Caco-2 (cell line): ENCODE data around the gene FN3KRP. TPM values are rescaled to one million over a fixed set of nuclear protein-coding genes. Genes with fewer than 3 reads are reported as not detected.

ENCODE experiments used
- BruUV-seq: library from RNA; stranded (reverse); fragments of 400-500 nt; replicated peaks from 2 replicates; lab custom pipeline; 2021; lab: Mats Ljungman, UMichigan
- CTCF ChIA-PET: fragments of 300-600 bp; sonication (Branson Sonifier 250); formaldehyde crosslinking; loops from one replicate; lab custom pipeline; 2022; ENCODE audit warnings: antibody characterized with exemption; lab: Charles Lee
- POLR2A ChIA-PET: fragments of 300-600 bp; sonication (Branson Sonifier 250); formaldehyde crosslinking; loops from one replicate; lab custom pipeline; 2022; ENCODE audit warnings: antibody characterized with exemption; lab: Charles Lee
- DNase-seq, 2 experiments: peaks; one replicate each; pipeline versions ENCODE4 v3.0.0 to v3.0.0-alpha.2; 2020 to 2022
- H3K27me3 ChIP-seq: replicated peaks from 2 replicates; pipeline ENCODE4 v1.6.0; 2011; ENCODE audit warnings: low read length; ENCODE audit not compliant: control insufficient read depth, insufficient read depth
- H3K36me3 ChIP-seq: 2 replicates; pipeline ENCODE4 v1.5.1; 2011; ENCODE audit warnings: low read length; ENCODE audit not compliant: control insufficient read depth, insufficient read depth
- H3K4me1 ChIP-seq: fragments of 250-450 bp; sonication (Bioruptor Pico); 2 replicates; pipeline ENCODE4 v1.5.1; 2020; ENCODE audit warnings: mild to moderate bottlenecking
- H3K4me3 ChIP-seq: 2 replicates; pipeline ENCODE4 v1.5.1; 2011; ENCODE audit warnings: low read depth, mild to moderate bottlenecking, control low read depth, low read length
- H3K9me3 ChIP-seq: fragments of 250-450 bp; sonication (Bioruptor Pico); 2 replicates; pipeline ENCODE4 v1.5.1; 2020; ENCODE audit warnings: mild to moderate bottlenecking, moderate library complexity
- H3K27ac Mint-ChIP-seq: one replicate; pipeline ENCODE4 v1.8.0; 2022; ENCODE audit warnings: mixed read lengths; ENCODE audit not compliant: unreplicated experiment
- H3K27me3 Mint-ChIP-seq: one replicate; pipeline ENCODE4 v1.8.0; 2022; ENCODE audit warnings: mixed read lengths; ENCODE audit not compliant: insufficient read depth, unreplicated experiment
- H3K36me3 Mint-ChIP-seq: one replicate; pipeline ENCODE4 v1.8.0; 2022; ENCODE audit warnings: mild to moderate bottlenecking, mixed read lengths; ENCODE audit not compliant: insufficient read depth, unreplicated experiment
- H3K4me1 Mint-ChIP-seq: one replicate; pipeline ENCODE4 v1.8.0; 2022; ENCODE audit warnings: low read depth, mixed read lengths; ENCODE audit not compliant: unreplicated experiment
- H3K4me3 Mint-ChIP-seq: one replicate; pipeline ENCODE4 v1.8.0; 2022; ENCODE audit warnings: mild to moderate bottlenecking, moderate library complexity, mixed read lengths; ENCODE audit not compliant: unreplicated experiment
- H3K9me3 Mint-ChIP-seq: one replicate; pipeline ENCODE4 v1.8.0; 2022; ENCODE audit warnings: mixed read lengths; ENCODE audit not compliant: unreplicated experiment
- intact Hi-C: fragments of 100-400 bp; cut with micrococcal nuclease; formaldehyde crosslinking; loops from one replicate; pipeline ENCODE4 v1.10.0; 2022; ENCODE audit not compliant: unreplicated experiment
- total RNA-seq: library from RNA; stranded (reverse); gene quantifications from 2 replicates; pipeline ENCODE4 v1.2.3, GENCODE V29; 2022
- TF ChIP-seq, protein P1 (sequence below), 2 experiments: fragments of 200-600 bp in 1 of 2; IDR thresholded peaks; 1 replicate in 1 of 2; 2 replicates in 1 of 2; pipeline versions ENCODE4 v1.5.1 to v1.8.0; 2011 to 2022; ENCODE audit warnings: antibody characterized with exemption in 1 of 2, control low read depth in 1 of 2, inconsistent platforms in 1 of 2, low read depth in 1 of 2, low read length in 1 of 2, mild to moderate bottlenecking in 1 of 2, moderate library complexity in 1 of 2; ENCODE audit not compliant: insufficient read depth in 1 of 2, severe bottlenecking in 1 of 2, unreplicated experiment in 1 of 2

Gene FN3KRP
- total RNA-seq, 1 experiment from 2014 or later: 53.6 TPM

DNA sequence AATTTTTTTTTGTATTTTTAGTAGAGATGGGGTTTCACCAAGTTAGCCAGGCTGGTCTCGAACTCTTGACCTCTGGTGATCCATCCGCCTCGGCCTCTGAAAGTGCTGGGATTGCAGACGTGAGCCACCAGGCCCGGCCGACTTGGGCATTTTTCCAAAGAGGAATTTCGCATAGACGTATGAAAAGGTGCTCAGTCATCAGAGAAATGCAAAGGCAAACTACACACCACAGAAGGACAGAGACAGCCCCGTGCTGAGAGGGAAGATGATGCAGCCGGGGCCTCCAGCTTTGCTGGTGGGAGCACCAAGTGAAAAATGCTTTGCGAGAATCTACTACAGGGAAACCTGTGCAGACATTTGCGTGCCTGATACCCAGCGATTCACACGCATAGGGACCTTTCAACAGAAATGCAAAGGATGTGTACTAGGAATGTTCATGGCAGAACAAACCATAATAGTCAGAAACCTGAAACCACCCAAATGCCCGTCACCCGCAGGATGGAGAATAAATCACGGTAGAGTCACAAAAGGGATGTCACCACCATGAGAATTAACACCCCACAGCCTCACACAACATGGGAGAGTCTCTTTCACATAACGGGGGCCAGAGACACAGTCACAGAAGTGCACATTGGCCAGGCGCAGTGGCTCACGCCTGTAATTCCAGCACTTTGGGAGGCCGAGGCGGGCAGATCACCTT, 23.2 kb upstream of the FN3KRP start:
- DNase-seq: no peak
- Mint-ChIP-seq H3K9me3 (peaks cover 12% of the 10 kb centered on the region), H3K27me3 (no peaks in the 10 kb centered on the region), H3K27ac (no peak overlapping the region), H3K4me1 (no peaks in the 10 kb centered on the region), H3K4me3 (no peak overlapping the region), H3K36me3 (no peaks in the 10 kb centered on the region)
- TF ChIP-seq, protein P1, sequence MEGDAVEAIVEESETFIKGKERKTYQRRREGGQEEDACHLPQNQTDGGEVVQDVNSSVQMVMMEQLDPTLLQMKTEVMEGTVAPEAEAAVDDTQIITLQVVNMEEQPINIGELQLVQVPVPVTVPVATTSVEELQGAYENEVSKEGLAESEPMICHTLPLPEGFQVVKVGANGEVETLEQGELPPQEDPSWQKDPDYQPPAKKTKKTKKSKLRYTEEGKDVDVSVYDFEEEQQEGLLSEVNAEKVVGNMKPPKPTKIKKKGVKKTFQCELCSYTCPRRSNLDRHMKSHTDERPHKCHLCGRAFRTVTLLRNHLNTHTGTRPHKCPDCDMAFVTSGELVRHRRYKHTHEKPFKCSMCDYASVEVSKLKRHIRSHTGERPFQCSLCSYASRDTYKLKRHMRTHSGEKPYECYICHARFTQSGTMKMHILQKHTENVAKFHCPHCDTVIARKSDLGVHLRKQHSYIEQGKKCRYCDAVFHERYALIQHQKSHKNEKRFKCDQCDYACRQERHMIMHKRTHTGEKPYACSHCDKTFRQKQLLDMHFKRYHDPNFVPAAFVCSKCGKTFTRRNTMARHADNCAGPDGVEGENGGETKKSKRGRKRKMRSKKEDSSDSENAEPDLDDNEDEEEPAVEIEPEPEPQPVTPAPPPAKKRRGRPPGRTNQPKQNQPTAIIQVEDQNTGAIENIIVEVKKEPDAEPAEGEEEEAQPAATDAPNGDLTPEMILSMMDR (IDR thresholded peaks at IDR 0.05; ENCODE audit: insufficient read depth in 1 of 2, low read depth in 1 of 2, low read length in 1 of 2, severe bottlenecking in 1 of 2, unreplicated experiment in 1 of 2): no peak
- H3K36me3 ChIP-seq: no peaks in the 10 kb centered on the region
- intact Hi-C loops: no loop called here
- H3K4me3 ChIP-seq: no peak overlapping the region
- ChIA-PET CTCF (no interaction called here), POLR2A (no interaction called here)
- peaks cover 4% of the 10 kb centered on the region; the same call in 1 of the 2 replicates for H3K4me1 ChIP-seq
- peaks cover 8% of the 10 kb centered on the region for H3K9me3 ChIP-seq
- no peaks in the 10 kb centered on the region for H3K27me3 ChIP-seq
- BruUV-seq: no TSS peak

DNA sequence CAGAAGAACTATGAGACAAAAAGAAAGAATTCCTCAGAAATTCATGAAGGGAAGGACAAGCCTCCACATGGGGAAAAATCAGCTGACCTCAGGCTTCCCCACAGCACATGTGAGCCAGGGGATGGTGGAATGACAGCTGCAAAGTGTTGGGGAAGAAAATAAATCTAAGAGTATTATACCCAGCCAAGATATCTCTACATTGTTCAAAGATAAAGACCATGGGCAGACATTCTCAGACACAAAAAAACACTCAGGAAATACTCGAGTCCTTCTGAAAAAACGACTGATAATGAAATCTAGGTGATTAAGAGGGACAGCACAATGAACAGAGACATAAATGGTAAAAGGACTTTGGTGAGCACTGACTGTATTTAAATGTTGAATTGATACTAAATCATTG, 21.9 kb upstream of the FN3KRP start:
- BruUV-seq: no TSS peak
- CTCF ChIA-PET: no interaction called here
- H3K27me3 Mint-ChIP-seq: no peaks in the 10 kb centered on the region
- Histone ChIP-seq H3K9me3 (peaks cover 8% of the 10 kb centered on the region), H3K4me3 (no peak overlapping the region), H3K27me3 (no peaks in the 10 kb centered on the region), H3K36me3 (no peaks in the 10 kb centered on the region), H3K4me1 (peaks cover 4% of the 10 kb centered on the region; the same call in 1 of the 2 replicates)
- no peak for DNase-seq
- TF ChIP-seq, protein P1 (IDR thresholded peaks at IDR 0.05; ENCODE audit: insufficient read depth in 1 of 2, low read depth in 1 of 2, low read length in 1 of 2, severe bottlenecking in 1 of 2, unreplicated experiment in 1 of 2): no peak
- H3K27ac Mint-ChIP-seq: no peak overlapping the region
- H3K36me3 Mint-ChIP-seq: peaks cover 8% of the 10 kb centered on the region
- peaks cover 12% of the 10 kb centered on the region for H3K9me3 Mint-ChIP-seq
- H3K4me1 Mint-ChIP-seq: no peaks in the 10 kb centered on the region
- H3K4me3 Mint-ChIP-seq: no peak overlapping the region
- intact Hi-C loops: no loop called here
- POLR2A ChIA-PET: no interaction called here

DNA sequence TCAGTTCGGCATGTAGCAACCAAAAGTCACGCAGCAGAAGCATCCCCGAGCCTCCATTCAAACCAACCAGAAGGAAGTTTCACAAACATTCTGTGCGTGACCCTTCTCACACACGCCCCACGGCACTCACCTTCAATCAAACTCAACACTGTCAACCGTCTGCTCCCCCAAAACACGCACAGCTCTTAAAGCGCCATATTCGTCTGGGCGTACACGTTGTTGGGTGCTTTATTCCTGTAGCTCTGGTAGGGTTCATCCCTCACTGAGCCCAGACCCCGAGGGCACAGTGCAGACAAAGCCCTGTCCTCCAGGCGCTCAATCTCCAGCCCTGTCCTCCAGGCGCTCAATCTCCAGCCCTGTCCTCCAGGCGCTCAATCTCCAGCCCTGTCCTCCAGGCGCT, 20.2 kb upstream of the FN3KRP start:
- Histone ChIP-seq H3K4me3 (no peak overlapping the region), H3K9me3 (peaks cover 8% of the 10 kb centered on the region), H3K36me3 (no peaks in the 10 kb centered on the region), H3K4me1 (peaks cover 4% of the 10 kb centered on the region; the same call in 1 of the 2 replicates), H3K27me3 (no peaks in the 10 kb centered on the region)
- CTCF ChIA-PET: interaction anchor here (0.6 kb wide), 1 partner anchor 67 kb away, joined by 3 read pairs; no protein-coding TSS in a partner anchor
- Mint-ChIP-seq H3K27me3 (no peaks in the 10 kb centered on the region), H3K4me3 (no peak overlapping the region), H3K4me1 (no peaks in the 10 kb centered on the region), H3K27ac (no peak overlapping the region), H3K36me3 (peaks cover 8% of the 10 kb centered on the region), H3K9me3 (peaks cover 12% of the 10 kb centered on the region)
- intact Hi-C loops: no loop called here
- TF ChIP-seq, protein P1 (IDR thresholded peaks at IDR 0.05; ENCODE audit: insufficient read depth in 1 of 2, low read depth in 1 of 2, low read length in 1 of 2, severe bottlenecking in 1 of 2, unreplicated experiment in 1 of 2): no peak
- DNase-seq: no peak
- POLR2A ChIA-PET: no interaction called here
- no TSS peak for BruUV-seq
